GM21737 (cell line): ENCODE data around the gene RPL18.

Experiments used
- ATAC-seq: cut with Tn5 transposase; IDR thresholded peaks from one replicate; pipeline ENCODE4 v1.9.1; 2021; ENCODE audit warnings: mild to moderate bottlenecking, moderate library complexity; ENCODE audit not compliant: unreplicated experiment

RPL18 gene

DNA sequence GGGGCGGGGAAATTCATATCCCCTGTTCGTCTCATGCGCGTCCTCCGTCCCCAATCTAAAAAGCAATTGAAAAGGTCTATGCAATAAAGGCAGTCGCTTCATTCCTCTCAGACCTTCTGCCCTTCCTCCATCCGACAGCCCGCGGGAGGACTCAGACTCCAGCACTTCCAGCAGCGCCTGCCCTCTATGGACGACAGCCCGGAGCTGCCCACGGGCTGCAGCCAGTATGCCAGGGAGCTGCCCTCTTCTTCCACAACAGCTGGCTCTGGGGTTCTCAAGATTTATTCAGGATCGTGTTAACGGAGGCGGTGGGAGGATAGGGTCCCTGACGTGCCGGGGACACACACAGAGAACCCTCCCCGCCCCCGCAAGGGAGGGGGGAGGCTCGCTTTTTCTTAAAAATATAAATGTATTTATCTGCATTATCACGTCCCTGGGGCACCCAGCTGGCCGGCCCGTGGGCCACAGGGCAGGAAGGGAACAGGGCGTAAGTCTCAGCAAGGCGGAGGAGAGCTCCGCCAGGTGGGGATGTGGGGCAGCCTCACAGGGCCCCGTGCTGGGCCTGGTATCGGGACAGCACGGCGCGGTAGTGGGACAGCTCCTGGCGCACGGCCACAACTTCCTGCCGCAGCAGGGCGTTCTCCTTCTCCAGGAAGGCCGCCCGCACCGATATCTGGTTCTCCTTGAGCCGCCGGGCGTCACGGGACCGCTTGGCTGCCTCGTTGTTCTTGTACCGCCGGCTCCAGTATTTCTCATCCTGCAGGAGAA is 11.5 kb upstream of the RPL18 start:
- ATAC-seq, result no peak

- ATAC-seq, result no peak
Observed at GRCh38 chr19:48629599-48630295, 10.8 kb upstream of the RPL18 start.

DNA sequence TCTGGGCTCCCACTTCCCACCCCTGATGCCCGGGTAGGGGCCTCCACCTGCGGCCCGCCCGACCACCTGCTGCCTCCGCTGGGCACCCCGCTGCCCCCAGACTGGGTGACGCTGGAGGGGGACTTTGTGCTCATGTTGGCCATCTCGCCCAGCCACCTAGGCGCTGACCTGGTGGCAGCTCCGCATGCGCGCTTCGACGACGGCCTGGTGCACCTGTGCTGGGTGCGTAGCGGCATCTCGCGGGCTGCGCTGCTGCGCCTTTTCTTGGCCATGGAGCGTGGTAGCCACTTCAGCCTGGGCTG is 10.3 kb upstream of the RPL18 start:
- ATAC-seq, result no peak

GRCh38 chr19:48628486-48629296 is 9.7 kb upstream of the RPL18 start:
- ATAC-seq, result no peak

GRCh38 chr19:48627865-48628314 is 8.9 kb upstream of the RPL18 start:
- ATAC-seq, result no peak

GRCh38 chr19:48627201-48627864 is 8.4 kb upstream of the RPL18 start:
- ATAC-seq, result no peak

DNA sequence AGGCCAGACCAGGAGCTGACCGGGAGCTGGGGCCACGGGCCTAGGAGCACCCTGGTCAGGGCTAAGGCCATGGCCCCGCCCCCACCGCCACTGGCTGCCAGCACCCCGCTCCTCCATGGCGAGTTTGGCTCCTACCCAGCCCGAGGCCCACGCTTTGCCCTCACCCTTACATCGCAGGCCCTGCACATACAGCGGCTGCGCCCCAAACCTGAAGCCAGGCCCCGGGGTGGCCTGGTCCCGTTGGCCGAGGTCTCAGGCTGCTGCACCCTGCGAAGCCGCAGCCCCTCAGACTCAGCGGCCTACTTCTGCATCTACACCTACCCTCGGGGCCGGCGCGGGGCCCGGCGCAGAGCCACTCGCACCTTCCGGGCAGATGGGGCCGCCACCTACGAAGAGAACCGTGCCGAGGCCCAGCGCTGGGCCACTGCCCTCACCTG is 6.9 kb upstream of the RPL18 start:
- ATAC-seq, result no peak

DNA sequence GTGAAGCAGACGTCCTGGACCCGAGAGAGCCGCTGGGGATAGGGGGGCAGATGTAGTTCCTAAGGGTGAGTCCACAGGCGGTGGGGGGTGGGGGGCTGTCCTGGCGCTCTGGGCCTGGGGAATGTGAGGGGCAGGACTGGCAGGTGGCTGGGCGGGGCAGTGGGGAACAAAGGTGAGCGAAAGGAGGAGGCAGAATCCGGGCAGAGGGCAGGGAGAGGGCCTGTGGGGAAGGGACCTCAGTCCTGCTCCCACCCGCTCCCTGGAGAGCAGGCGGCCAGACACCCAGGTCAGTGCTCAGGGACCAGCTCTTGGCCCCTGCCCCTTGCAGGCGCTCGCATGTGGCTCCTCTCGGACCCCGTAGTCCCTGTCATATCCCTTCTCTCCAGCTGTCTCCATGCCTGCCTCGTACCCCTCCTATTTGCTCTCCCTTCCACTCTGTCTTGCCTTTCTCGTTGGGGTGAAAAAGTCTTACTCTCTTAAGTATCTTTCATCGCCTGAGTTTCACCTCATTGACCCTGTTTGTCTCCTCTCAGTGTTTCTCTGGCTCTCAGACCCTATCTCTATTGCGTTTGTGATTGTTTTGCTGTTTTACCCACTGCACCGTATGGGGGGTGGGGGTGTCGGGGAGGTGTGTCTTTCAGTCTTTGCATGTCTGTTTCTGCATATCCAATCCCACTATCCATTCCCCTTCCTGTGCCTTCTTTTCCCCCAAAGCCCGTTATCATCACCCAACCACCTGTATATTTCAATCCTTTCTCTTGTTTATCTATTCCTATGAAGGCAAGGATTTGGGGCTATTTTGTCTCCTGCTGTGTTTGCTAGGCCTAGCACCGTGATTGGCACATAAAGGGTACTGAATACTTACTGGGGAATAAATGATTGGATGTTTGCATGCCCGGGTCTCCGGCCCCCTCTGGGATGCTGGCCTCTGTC is 6.1 kb upstream of the RPL18 start:
- no peak for ATAC-seq

DNA sequence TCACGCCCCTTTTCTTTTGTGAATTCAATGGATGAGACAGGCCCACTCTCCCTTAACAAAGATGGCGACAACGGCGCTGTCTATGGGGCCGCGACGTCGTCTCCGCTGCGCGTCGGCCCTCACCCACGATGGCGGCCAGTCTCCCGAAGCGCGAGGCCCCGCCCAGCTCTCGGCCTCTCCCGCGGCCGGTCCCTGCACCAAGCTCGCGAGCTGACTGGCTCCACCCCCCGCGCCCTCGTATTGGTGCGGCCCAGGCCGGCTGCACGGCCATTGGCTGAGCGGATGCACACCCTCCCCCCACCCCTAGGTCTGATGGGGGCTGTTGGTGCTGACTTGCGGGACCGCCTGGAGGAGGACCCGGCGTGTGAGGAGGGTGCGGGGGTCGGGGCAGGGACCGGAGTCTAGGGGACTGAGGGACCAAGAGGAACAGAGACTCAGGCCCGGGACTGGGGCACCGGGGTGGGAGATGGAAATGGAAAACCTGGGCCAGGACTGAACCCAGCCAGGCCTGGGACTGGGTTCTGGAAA is 5.2 kb upstream of the RPL18 start:
- ATAC-seq, result peak; percentile 61

DNA sequence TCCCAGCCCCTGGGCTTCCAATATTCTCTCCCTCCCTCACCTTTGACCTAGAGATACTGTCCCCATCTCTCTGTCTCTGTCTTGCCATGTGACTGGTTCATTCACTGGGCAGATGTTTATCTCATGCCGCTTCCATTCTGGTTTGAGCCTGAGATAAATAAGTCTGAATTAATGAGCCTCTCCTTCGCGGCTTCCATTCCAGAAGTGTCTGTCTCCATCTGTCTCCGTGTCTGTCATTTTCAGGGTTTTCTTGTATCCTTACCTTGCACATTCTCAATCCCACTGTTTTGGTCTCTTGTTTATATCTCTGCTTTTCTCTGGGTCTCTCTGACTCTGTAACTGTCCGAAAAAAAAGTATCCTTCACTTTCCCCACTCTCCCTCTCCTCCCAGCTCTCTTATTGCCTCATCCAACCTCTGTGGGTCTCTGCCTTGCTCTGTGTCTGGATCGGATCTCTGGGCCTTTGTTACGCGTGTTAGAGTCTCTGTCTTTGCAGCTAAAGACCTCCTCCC is 4.6 kb upstream of the RPL18 start:
- ATAC-seq, result no peak

- no peak for ATAC-seq
Observed at GRCh38 chr19:48619692-48620585, 961 bp upstream of the RPL18 start.

DNA sequence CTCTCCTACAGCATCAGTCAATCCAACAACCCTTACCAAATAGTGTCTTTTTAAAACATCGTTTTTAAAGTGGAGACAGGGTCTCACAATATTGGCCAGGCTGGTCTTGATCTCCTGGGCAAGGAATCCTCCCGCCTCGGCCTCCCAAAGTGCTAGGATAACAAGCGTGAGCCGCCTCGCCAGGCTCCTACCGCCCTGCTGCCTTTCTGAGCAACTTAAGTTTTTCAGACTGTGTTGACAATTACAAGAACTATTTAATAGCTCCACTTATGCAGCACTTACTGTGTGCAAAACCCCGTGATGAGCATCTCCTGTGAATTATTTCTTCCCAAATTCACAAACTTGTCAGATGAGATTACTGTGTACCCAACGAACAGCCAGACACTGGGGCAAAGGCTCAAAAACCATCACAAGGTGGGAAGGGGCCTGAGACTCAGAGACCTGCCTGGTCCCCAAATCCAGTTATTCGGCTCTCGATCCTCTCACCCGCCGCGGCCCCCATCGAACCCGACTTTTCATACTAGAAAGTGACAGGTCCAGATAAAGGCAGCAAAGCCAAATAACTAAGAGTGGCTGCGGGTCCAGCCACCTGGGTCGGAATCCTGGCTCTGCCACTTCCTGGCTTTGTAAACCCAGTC is 581 bp downstream of the RPL18 start:
- no peak for ATAC-seq

- ATAC-seq, result no peak
Observed at GRCh38 chr19:48617146-48617937, 1.6 kb downstream of the RPL18 start.

DNA sequence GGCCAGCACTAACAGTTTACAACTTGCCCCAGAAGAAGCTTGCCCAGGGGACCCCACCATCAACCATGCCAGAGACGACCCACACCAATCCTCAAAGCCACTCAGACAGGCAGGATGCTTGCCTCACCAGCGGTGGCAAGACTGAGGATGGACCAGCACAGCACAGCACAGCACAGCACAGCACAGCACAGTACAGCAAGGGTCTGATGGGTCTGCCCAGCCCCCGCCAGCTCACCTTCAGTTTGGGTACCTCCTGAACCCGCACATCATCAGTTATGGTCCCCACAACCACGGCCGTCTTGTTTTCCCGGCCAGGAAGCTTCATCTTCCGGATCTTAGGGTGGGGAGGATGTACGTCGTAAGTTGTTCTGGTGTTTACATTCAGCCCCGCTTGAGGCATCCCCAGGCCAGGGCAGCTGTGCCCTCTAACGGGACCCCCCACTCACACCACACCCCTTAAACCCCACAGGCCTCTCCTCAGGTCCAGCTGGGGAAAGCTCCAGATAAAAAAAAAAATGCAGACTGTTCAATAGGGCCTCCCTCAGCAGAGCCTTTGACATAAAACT is 2.4 kb downstream of the RPL18 start:
- ATAC-seq, result no peak

DNA sequence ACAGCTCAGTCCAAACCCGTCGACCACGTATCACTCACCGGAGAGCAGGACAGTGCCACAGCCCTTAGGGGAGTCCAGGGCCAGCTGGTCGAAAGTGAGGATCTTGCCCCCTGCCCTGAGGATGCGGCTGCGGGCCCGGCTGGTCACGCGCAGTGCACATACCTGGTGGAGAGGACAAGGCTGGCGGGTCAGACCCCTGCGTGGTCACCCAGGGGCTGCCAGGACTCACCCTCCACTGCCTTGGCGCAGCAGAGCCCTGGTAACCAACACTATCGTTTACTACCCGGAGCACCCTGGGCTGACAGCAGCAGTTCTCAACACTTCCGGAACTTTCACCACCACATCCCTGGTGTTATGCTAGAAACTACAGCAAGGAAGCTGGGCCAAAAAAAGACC is 2.9 kb downstream of the RPL18 start:
- no peak for ATAC-seq

GRCh38 chr19:48615231-48616040 is 3.5 kb downstream of the RPL18 start:
- no peak for ATAC-seq
